ENCODE results near the gene FRMD4B.

DNA sequence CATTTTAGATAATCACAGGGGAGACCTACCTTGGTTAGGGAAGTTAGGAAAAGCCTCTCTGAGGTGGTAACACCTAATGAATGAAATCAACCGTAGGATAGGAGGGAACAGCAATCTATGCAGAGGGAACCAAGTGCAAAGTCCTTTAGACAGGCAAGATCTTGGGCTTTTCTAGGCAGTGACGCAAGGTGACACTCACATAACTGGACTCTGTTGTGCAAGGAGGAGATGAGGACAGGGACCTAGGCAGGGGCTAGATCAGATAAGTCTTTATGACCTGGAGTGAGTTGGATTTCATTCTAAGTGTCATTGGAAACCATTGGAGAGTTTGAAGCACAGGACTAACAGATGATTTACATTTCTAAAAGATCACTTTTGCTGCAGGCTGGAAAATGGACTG lies 258.9 kb downstream of the FRMD4B start:
- TF ChIP-seq JUNB (IDR thresholded peaks at IDR 0.05; ENCODE audit: unreplicated experiment), result no peak
- TF ChIP-seq CTCF (conservative IDR thresholded peaks at IDR 0.05; ENCODE audit: low read depth in 2 of 2), result no peak
- no peak for TF ChIP-seq EZH2 (IDR thresholded peaks at IDR 0.05; ENCODE audit: low read depth, unreplicated experiment)
- no peak for TF ChIP-seq POLR2AphosphoS5 (IDR thresholded peaks at IDR 0.05; ENCODE audit: low read depth)
- TF ChIP-seq, protein P1, sequence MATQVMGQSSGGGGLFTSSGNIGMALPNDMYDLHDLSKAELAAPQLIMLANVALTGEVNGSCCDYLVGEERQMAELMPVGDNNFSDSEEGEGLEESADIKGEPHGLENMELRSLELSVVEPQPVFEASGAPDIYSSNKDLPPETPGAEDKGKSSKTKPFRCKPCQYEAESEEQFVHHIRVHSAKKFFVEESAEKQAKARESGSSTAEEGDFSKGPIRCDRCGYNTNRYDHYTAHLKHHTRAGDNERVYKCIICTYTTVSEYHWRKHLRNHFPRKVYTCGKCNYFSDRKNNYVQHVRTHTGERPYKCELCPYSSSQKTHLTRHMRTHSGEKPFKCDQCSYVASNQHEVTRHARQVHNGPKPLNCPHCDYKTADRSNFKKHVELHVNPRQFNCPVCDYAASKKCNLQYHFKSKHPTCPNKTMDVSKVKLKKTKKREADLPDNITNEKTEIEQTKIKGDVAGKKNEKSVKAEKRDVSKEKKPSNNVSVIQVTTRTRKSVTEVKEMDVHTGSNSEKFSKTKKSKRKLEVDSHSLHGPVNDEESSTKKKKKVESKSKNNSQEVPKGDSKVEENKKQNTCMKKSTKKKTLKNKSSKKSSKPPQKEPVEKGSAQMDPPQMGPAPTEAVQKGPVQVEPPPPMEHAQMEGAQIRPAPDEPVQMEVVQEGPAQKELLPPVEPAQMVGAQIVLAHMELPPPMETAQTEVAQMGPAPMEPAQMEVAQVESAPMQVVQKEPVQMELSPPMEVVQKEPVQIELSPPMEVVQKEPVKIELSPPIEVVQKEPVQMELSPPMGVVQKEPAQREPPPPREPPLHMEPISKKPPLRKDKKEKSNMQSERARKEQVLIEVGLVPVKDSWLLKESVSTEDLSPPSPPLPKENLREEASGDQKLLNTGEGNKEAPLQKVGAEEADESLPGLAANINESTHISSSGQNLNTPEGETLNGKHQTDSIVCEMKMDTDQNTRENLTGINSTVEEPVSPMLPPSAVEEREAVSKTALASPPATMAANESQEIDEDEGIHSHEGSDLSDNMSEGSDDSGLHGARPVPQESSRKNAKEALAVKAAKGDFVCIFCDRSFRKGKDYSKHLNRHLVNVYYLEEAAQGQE (IDR thresholded peaks at IDR 0.05; ENCODE audit: unreplicated experiment), result no peak
- no peak for TF ChIP-seq EZH2phosphoT487 (IDR thresholded peaks at IDR 0.05; ENCODE audit: unreplicated experiment)
- TF ChIP-seq ZNF114 (CRISPR knock-in tag; IDR thresholded peaks at IDR 0.05), result no peak
- TF ChIP-seq, protein P2, sequence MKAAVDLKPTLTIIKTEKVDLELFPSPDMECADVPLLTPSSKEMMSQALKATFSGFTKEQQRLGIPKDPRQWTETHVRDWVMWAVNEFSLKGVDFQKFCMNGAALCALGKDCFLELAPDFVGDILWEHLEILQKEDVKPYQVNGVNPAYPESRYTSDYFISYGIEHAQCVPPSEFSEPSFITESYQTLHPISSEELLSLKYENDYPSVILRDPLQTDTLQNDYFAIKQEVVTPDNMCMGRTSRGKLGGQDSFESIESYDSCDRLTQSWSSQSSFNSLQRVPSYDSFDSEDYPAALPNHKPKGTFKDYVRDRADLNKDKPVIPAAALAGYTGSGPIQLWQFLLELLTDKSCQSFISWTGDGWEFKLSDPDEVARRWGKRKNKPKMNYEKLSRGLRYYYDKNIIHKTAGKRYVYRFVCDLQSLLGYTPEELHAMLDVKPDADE (IDR thresholded peaks at IDR 0.05), result no peak
- no peak for TF ChIP-seq CREB1 (CRISPR knock-in tag; IDR thresholded peaks at IDR 0.05; ENCODE audit: low read depth)
- no peak for TF ChIP-seq STAT1 (IDR thresholded peaks at IDR 0.05; ENCODE audit: unreplicated experiment)
- TF ChIP-seq ZNF331 (CRISPR knock-in tag; IDR thresholded peaks at IDR 0.05; ENCODE audit: low read depth), result no peak
